LNCaP clone FGC (cell line): ENCODE results near the gene XRCC1.

Experiments used
- DNase-seq: peaks from one replicate; pipeline ENCODE4 v3.0.0-alpha.2; 2011; ENCODE audit warnings: low read depth
- H3K4me3 ChIP-seq: 2 replicates; pipeline ENCODE4 v1.5.1; 2011; ENCODE audit warnings: mild to moderate bottlenecking, low read depth, low read length, control low read depth
- TF ChIP-seq, protein P1 (sequence below): IDR thresholded peaks from 2 replicates; pipeline ENCODE4 v1.5.1; 2012; ENCODE audit warnings: mild to moderate bottlenecking; ENCODE audit not compliant: control insufficient read depth, insufficient read depth; ENCODE audit errors: extremely low read depth

Gene XRCC1

DNA sequence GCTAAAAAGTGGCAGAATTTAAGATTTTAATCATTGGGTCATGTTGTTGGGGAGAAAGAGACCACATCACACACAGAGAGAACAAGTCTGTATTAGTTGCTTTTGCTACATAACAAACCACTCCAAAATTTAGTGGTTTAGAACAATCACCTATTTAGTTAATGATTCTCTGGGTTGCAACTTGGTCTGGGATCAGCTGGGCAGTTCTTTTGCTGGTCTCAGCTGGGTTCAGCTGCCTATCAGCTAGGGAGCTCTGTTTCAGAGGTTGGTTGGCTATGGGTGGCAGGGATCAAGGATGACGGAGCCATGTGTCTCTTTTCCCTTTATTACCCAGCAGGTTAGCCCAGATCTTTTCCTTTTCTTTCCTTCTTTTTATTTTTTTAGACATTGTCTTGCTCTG lies 9.2 kb upstream of the XRCC1 start:
- DNase-seq, result no peak
- TF ChIP-seq, protein P1, sequence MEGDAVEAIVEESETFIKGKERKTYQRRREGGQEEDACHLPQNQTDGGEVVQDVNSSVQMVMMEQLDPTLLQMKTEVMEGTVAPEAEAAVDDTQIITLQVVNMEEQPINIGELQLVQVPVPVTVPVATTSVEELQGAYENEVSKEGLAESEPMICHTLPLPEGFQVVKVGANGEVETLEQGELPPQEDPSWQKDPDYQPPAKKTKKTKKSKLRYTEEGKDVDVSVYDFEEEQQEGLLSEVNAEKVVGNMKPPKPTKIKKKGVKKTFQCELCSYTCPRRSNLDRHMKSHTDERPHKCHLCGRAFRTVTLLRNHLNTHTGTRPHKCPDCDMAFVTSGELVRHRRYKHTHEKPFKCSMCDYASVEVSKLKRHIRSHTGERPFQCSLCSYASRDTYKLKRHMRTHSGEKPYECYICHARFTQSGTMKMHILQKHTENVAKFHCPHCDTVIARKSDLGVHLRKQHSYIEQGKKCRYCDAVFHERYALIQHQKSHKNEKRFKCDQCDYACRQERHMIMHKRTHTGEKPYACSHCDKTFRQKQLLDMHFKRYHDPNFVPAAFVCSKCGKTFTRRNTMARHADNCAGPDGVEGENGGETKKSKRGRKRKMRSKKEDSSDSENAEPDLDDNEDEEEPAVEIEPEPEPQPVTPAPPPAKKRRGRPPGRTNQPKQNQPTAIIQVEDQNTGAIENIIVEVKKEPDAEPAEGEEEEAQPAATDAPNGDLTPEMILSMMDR, result no peak
- H3K4me3 ChIP-seq, result no peak overlapping the region

DNA sequence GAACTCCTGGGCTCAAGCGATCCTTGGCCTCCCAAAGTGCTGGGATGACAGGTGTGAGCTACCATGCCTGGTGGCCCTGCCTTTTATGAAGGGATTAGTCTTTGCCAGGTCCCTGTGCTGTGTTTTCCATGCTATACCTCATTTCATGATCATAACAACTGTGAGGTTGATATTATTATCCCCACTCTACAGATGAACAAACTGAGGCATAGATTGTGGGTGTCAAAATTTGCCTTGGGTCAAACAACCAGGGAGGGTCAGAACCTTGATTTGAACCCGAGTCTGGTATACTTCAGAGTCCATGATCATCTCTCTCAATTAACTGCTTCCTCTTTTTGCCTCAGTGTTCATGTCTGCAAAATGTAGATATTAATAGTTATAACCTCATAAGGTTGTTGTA lies 7.2 kb upstream of the XRCC1 start:
- H3K4me3 ChIP-seq, result no peak overlapping the region
- no peak for DNase-seq
- TF ChIP-seq, protein P1, result no peak

DNA sequence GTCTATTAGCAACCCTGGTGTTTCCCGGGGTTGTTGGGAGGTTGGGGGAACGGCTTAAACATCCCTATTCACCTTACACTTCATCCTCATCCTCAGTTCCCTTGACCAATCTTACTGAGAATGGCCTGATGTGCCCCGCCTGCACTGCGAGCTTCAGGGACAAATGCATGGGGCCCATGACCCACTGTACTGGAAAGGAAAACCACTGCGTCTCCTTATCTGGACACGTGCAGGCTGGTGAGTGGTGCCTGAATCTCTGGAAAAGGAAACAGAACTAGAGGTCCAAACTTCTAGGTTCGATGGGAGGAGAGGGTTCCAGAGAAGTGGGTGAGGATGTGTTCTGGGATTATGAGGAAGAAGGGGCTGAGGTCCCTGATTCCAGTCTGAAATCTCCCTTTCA lies 6.1 kb upstream of the XRCC1 start:
- TF ChIP-seq, protein P1, result no peak

DNA sequence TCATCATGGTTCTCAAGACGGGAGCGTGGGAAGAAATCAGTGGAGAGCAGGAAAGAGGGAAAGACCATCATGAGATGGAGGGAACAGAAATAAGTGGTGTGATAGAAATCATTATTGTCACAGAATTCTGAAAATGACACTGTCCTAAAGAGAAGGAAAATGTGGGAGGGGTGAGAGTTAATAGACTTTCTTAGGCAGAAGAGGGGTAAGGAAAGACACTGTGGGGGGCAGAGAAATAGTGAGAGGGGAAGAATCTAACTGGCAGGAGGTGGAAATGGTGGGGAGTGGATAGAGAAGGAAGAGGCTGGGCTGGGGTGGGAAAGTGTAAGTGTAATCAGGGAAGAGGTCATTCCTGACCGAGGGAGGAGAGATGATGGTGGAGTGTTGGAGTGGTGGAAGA lies 3.5 kb upstream of the XRCC1 start:
- DNase-seq, result no peak
- TF ChIP-seq, protein P1, result no peak
- no peak overlapping the region for H3K4me3 ChIP-seq

More for the DNA sequence above, 6.1 kb upstream of the XRCC1 start:
- DNase-seq, result no peak
- no peak overlapping the region for H3K4me3 ChIP-seq

DNA sequence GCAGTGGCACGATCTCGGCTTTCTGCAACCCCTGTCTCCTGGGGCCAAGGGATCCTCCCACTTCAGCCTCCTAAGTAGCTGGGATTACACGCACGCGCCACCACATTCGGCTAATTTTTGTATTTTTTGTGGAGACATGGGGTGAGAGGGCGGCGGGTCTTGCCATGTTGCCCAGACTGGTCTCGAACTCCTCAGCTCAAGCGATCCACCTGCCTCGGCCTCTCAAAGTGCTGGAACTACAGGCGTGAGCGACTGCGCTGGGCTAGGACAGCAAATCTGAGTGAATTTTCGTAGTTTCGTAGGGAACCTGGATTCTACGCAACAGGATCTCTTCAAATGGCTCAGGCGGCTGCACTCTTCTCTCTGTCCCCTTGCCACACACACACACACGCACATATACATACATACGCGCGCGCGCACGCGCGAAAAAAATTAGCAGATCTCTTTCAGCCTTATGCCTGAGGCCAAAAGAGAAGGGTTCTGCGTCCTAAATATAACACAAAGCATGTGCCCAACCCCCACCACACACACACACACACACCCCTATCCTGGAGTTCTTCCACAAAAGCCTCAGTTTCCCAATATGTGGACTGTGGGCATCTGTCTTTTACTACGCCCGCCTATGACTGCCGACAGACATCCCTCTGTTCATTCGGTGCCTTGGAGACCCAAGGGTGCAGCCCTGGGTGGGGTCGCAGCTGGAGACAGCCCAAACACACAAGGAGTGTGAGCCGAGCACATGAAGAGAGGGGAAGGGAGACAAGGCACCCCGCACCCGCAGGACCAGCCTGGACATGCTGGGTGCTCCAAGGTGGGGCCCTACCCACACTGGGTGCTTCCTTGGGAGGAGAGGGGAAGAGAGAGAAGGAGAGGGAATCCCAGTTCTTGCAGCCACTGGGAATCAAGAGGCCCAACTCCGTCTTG lies 890 bp upstream of the XRCC1 start:
- H3K4me3 ChIP-seq, result no peak overlapping the region
- DNase-seq, result no peak
- TF ChIP-seq, protein P1, result no peak

DNA sequence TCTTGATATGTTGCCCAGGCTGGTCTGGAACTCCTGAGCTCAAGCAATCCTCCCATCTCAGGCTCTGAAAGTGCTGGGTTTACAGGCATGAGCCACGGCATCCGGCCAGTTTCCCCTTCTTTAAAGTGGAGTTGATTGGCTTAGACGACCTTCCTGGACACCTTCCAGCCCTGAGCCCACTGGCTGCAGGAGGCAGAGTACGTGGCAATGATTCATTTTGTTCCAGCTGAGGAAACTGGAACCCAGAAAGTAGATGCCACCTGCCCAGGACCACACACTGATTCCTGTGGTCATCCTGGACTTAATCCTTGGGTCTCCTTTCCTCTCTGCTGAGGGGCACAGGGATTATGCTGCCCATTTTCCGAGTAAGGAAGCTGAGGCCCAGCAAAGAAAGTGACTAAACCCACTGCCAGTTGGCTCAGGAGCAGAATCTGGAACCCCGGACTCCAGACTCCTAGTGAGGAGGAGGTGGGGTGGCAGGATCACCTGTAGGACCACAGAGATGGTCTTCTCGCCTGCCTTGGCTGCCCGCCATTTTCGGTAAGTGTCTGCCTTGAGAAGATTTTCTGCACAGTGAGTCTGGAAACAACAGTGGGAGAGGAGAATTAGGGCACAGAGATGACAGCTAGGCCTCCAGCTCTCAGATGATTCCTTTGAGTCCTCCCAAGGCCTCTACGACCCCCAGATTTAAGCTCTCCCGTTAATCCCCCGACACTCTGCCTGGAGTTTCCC lies 737 bp downstream of the XRCC1 start:
- peak overlapping the region; percentile 90 for H3K4me3 ChIP-seq
- DNase-seq, result no peak
- TF ChIP-seq, protein P1, result no peak
